ENCODE measurements around the gene CTBS.

The CTBS gene

DNA sequence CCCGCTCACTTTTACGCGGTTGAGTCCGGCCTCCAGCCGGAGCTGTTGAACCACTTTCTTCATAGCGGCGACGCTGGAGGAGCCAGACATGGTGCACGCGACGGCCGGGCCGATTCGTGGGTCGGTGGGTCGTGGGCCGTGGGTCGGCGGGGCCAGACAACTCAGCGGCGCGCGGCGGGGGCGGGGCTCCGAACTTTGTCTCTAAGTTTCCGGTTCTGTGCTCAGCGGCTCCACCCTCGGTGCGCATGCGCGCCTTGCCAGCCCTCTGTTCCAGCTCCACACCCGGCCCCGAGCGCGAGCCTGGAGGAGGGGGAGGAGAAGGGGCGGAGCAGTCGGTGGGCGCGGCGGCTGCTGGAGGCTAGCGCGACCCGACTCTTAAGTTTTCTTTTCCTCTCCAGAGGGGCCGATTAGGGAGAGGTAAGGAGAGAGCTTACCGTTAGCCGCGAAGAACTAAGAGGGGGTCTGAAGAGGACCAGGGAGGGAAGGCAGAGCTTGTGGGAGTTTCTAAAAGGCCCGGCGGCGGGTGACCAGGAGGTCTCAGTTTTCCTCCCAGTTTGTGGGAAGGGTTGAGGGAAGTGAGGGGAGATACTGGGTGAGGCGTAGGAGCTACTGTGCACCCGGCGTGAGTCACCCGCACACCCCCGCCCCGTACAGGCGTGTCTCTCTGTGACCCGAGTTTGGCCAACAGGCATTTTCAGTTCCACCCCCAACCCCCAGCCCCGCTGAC lies 68.1 kb downstream of the CTBS start, which contains the start of the genes GNG5 and SPATA1:
TSS of gene GNG5 (minus strand) at position 580 of the 727 bp plus-strand sequence. CDS start at position 90, 490 bp downstream.
TSS of gene SPATA1 (plus strand) at position 385 of the 727 bp plus-strand sequence. CDS start 9,974 bp downstream, outside the sequence.
- DNase-seq (ENCODE audit: low read depth) = peak; percentile 95

- DNase-seq (ENCODE audit: low read depth) = peak; percentile 63
Measured at GRCh38 chr1:84505493-84506001, 68.7 kb downstream of the CTBS start.

DNA sequence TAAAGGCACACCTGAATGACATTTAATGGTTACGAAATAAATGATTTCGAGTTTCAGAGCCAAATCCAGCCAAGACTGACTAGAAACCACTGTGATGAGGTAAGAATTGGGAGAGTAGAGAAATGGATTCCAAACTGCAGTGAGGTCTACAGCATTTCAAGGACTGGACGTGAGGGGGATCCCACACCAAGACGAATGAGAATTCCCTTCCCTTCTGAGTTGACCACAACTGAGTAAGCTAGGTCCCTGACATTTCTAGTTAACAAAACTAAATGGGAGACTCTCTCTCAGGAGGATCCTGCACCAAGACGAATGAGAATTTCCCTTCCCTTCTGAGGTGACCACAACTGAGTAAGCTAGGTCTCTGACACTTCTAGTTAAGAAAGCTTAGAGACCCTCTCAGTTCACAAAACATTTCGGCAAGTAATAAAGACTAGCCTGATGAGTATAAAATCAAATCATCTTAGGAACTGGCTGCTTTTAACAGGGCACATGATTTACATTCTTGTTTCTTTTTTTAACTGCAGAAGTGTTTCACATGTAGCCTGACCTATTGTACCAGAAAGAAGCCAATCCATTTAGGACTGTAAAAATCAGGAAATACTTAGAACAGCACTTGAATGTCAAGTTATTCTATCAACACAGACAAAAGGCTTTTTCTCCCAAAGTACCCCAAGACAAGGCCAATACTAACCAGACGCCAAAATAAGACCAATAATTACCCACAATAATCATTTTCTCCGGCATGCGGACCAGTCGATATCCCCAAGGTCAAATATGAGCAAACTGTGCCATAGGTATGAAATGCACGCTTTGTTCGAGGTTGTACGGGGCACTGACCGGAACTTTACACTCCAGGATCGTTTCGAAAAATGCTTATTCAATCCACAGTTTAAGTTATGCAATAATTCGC lies 69.4 kb downstream of the CTBS start:
- DNase-seq (ENCODE audit: low read depth) = peak; percentile 86

GRCh38 chr1:84502927-84503326 lies 71.3 kb downstream of the CTBS start:
- no peak for DNase-seq (ENCODE audit: low read depth)
